NCI-H187 treated with DMSO at 0.1 percent for 48 hours (cell line): ENCODE results near the gene ZCCHC14.
"Not testable (repeated sequence)": the region's sequence is repeated elsewhere in the genome, so short reads cannot be mapped to it uniquely, and the experiment has no call there.

Source experiments
- DNase-seq: peaks from one replicate; lab custom pipeline; 2025; lab: John Stamatoyannopoulos, UW

The ZCCHC14 gene

DNA sequence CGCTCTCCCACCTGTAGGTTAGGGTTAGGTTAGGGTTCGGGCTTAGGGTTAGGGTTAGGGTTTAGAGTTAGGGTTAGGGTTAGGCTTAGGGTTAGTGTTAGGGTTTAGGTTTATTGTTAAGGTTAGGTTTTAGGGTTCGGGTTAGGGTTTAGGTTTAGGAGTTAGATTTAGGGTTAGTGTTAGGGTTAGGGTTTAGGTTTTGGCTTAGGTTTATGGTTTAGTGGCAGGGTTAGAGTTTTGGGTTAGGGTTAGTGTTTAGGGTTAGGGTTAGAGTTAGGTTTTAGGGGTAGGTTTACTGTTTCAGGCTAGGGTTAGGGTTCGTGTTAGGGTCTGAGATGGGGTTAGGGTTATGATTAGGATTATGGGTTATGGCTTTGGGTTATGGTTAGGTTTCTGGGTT is 31.6 kb upstream of the ZCCHC14 start:
- DNase-seq: no peak

DNA sequence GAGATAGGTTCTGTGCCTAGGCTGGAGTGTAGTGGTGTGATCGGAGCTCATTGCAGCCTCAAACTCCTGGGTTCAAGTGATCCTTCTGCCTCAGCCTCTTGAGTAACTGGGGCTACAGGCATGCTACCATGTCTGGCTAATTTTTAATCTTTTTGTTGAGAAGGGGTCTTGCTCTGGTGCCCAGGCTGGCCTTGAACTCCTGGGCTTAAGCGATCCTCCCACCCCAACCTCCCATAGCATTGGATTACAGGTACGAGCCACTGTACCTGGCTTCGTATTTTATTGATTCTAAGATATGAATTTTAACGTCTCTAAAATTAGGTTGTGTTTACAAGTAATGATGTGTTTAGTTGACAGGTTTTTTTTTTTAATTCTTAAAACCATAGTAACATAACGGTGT is 30.8 kb upstream of the ZCCHC14 start:
- DNase-seq: not testable (repeated sequence)

DNA sequence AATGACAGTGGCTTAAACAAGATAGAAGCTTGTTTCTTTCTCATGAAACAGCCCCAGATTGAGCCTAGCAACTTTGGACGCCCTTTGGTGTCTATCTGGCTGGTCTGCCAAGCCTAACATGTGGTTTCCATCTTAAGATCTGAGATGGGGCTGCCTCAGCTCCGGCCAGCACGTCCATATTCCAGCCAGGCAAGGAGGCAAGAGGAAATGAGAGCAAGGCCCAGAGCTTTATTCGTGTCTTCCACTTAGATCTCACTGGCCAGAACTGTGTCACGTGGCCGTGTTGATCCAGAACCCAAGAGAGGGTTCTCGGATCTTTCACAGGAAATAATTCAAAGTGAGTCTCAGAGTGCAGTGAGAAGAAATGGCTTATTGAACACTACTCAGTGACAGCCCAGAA is 28.9 kb upstream of the ZCCHC14 start:
- DNase-seq: not testable (repeated sequence)

DNA sequence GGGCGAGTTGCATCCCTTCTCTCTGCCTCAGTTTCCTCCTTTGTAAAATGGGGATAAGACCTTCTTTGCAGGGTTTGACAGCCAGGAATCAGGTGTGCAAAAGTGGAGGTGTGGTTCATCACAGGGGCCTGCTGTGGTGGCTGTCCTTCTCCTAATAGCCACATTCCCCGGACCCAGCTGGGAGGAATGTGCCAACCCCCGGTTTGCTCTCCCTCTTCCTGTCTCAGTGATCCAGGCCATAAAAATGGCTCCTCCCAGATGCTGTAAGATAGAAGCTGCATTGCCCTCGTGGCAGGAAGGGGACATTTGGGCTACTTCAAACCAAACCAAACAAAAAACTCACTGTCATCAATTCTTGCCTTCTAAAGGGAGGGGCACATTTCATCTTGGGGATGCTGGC is 26.3 kb upstream of the ZCCHC14 start:
- DNase-seq: not testable (repeated sequence)

DNA sequence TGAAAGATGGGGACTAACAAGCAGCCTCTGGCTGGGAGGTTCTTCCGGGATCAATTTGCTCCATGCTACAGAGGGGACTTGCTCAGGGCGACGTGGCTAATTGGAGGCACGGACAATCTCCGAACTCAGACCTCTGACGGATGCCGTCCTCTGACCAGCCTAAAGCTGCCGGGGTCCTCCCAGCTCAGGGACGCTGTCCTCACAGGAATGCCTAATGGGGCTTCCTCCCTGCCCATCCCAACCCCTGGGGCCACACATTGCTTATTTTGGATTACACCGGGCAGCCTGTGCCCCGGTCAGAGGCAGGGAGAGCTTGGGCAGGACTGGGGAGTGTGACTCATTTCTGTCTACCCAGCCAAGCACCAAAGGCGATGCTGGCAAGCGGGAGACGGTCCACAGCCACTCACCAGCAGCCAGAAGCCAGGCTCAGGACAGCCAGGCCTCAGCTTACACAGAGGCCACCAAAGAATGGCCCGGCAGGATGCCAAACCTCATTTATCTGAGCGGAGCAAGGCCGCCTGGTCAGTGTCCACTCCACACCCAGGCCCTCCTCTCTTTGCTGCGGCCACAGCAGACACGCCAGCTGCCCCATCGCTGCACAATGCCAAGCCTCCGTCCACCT is 25.7 kb upstream of the ZCCHC14 start:
- not testable (repeated sequence) for DNase-seq

DNA sequence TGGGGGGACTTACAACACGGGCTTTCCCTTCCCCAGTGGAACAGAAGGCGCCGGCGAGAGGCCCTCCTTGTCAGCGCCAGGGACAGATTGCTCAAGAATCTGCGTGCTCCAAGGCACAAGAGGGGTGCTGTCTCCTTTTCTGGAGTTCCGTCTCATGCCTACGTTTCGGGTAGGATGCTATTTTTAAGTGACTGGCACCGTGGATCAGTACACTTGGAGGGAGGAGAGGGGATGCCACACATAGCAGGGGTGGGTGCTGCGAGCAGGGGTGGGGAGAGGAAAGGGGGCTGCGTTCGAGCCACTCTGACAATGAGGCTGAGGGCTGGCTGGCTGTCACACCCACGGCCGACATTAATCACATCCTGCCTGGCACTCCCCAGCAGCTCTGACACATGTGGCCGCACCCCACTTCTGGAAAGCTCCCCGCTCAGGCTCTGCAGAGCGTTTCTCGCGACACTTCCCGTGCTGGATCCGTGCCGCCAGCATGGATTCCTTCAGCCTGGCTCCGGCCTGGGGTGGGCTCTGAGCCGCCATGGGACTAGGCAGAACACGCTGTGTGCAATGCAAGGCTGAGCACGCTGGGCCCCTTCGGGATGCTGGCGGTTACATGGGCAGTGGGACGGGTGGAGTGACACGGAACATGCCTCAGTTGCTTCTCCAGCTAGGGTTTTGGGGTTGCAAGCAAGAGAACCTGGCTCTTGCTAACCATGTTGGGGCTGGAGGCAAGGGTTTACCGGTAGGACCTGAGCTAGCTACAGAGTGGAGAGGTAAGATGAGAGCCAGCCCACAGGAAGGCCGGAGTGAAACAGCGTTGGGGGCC is 25.0 kb upstream of the ZCCHC14 start:
- not testable (repeated sequence) for DNase-seq

DNA sequence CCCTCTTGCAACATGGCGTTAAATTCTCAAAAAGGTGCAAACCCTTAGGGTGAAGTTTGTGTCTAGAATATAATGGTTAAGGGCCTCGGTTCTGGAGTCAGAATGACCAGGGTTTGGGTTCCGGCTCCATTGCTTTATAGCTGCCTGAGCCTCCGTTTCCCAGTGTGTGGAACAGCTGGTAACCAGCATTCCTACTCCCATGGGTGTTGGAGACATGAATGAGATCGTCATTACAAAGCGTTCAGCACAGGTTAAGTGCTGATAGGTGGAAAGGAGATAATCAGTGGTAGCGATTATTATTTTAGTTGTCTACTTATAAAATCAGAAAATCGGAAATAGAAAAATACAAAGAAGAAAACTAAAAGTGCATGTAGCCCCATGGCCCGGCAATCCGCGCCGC is 23.5 kb upstream of the ZCCHC14 start:
- no peak for DNase-seq

DNA sequence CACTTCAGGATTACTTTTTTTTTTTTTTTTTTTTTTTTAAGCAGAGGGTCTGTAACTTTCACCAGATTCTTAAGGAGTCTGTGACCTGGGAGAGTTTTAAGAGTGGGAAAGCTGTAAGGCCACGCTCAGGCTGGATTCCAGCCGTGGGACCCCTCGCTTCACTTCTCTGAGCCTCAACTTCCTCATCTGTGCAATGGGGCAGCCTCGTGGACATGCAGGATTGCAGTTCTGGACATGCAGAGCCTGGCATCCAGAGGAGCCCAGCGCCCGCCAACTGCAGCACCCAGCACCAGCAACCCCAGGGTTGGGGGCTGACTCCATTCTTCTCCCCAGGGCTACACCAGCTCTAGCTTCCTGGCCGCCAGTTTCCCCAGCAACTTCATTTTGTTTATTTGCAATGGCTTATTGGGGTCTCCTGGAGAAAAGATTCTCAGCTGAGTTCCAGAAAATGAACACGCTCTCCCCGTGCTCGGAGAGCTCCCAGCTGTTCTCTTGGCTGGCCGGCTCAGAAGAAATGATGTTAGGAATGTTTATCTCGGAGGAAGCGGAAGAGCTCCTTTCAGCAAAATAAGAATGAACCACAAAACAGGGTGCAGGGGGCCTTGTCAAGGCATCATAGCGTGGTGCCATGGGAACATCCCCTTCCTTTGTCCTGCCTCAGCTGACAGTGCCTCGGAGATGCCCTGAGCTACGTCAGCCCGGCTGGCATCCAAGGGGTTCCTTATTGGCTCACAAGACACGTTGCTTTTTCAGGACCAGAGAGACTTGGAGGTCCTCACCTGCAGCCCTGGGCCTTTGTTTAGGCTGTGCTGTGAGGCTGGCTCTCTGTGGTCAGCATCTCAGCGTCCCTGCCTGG is 22.9 kb upstream of the ZCCHC14 start:
- no peak for DNase-seq

DNA sequence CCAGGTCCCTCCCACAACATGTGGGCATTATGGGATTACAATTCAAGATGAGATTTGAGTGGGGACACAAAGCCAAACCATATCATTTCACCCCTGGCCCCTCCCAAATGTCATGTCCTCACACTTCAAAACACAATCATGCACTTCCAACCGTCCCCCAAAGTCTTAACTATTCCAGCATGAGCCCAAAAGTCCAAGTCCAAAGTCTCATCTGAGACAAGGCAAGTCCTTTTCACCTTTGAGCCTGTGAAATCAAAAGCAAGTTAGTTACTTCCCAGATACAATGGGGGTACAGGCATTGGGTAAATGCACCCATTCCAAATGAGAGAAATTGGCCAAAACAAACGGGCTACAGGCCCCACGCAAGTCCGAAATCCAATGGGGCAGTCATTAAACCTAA is 17.0 kb upstream of the ZCCHC14 start:
- not testable (repeated sequence) for DNase-seq

DNA sequence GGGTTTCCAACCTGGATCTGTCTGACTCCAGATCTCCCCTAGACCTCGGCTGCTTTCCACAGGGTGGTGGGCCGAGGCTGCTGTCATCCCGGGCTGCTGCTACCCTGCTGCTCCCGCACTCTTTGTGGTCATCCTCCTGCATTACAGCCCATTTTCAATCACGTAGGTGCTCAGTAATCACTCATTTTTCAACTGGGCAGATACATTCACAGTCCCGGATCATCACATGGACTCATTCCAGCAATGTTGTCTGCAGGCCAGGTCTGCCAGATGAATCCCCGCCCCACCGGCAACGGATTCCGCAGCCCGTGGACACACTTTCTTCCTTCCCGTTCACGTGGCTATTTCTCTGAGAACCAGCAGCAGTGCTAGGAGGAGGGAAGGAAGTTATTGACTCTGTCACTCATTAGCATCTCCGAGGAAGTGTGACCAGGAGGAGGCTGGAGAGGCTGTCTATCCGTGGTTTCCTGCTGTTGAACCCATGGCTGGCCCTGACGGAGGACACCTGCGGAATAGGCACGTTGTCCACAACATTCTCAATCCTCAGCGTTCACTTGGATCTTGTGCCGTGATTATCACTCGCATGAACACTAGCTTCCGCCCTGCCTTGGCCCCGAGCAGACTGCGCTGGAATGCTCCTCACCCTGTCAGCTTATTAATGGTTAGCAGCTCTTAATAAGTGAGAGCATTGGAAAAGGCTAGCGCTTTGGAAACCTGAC is 14.7 kb upstream of the ZCCHC14 start:
- no peak for DNase-seq

DNA sequence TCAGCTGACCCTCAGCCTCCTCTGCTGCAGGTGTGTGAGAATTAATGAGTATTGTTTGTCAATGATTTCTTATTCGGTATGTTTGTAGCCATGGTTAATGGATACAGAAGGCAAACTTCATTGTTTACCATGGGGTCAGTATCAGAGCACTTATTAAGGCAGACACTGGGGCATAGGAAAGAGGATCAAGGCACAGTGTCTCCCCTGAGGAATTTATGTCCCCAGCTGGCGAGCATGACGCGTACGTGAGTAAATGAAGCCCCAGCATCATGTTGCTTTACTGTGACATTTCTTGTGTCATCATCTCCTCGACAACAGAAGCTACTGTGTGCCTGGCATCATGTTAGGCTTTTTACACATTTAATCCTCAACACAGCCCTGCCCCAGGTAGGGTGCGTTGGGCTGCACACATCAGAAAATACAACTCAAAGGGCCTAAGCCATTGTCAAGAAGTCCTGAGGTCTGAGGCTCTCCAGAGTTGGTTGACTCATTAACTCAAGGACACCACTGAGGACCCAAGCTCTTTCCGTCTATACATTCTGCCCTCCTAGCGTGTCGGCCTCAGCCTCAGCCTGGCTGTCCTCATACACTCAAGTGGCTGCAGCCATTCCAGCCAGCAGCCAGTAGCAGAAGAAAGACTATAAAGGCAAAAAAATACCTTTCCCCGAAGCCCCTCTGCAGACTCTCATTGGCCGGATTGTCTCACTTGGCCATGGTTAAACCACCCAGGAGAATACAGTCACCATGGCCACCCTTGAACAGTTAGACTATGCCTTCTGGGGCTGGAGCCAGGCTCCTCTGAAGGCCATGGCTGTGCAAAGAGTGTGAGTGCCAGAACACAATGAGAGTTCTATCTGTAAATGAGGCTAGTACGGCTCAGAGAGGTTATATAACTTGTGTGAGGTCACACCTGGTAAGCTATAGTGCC is 13.9 kb upstream of the ZCCHC14 start:
- DNase-seq: no peak

DNA sequence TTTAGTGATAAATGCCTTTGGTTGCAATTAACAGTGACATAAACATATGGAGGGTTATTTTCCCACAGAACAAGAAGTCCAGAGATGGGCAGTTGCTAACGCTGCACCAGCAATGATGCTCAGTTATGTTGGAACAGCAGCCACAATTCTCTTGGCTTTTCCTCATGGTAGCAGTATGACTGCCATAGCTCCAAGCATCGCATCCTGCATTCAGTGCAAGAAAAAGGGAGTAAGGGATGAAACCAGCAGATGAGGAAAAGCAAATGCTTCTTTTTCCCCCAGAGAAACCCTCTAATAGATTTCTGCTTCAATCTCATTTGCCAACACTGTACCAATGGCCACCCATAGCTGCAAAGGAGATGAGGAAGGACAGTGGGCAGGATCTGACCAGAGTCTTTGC is 13.0 kb upstream of the ZCCHC14 start:
- DNase-seq: no peak

DNA sequence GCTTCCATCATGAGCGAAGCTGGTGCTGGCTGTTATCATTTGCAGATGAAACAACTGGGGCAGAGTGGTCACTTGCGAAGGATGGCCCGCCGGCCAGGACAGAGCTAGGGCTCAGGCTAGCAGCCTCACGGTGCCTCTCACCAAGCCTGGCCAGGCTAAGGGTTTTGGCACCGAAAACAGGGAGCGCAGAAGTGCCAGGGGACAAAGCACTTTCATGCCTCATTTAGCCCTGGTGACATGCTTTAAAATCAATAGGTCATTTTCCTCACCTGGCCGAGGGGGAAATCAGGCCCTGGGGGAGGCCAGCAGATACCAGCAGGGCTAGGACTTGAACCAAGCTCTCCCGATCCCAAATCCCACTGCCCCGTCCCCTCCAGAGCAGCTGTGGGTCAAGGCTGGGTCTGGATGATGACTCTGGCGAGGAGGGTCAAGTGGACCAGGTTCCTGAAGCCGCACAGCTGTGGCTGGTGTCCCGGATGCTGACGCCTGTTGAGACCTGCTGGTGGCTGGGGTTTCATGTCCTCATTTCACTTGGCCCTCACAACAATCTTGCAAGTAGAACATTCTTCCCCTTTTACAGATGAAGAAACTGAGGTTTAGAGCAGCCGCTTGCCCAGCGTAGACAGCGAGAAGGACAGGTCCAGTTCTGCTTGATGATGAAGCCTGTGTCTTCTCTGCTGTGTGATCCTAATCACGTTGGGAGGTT is 10.6 kb upstream of the ZCCHC14 start:
- not testable (repeated sequence) for DNase-seq

DNA sequence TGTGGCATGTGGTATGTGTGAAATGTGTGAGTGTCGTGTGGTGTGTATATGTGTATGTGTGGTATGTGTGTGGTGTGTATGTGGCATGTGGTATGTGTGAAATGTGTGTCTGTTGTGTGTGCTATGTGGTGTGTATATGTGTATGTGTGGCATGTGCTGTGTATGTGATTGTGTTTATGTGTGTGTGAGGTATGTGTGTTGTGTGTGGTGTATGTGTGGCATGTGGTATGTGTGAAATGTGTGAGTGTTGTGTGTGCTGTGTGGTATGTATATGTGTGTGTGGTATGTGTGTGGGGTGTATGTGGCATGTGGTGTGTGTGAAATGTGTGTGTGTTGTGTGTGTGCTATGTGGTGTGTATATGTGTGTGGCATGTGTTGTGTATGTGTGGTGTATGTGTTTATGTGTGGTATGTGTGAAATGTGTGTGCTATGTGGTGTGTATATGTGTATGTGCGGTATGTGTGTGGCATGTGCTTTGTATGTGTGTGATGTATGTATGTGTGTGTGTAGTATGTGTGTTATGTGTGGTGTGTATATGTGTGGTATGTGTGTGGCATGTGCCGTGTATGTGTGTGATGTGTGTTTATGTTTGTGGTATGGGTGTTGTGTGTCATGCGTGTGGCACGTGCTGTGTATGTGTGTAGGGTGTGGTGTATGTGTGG is 9.6 kb upstream of the ZCCHC14 start:
- no peak for DNase-seq

DNA sequence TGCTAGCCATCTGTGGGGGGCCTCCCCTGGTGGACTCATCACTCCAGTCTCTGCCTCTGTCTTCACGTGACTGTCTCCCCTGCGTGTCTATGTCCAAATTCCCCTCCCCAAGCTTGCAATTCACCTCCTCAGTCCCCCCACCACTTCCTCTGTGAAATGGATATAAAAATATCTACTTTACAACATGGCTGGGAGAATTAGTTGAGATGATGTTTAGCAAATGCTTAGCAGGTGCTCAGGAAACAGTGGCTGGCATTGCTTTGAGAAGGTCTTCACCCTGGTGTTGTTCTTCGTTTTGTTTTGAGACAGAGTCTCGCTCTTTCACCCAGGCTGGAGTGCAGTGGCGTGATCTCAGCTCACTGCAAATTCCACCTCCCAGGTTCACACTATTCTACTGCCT is 8.3 kb upstream of the ZCCHC14 start:
- DNase-seq: no peak

DNA sequence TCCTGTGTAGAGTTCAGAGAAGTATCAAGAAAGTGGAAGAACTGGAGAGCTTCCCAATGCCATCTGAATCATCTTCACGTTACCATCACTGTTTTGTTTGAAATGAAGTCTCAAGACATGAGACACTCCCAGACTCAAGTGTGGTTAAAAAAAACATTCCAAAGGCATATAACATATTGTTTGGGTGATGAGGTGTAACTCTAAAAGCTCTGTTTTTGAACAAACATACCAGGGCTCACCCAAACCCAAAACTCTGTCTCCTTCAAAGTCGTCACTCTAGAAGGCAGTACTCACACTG is 6.3 kb upstream of the ZCCHC14 start:
- DNase-seq: no peak

DNA sequence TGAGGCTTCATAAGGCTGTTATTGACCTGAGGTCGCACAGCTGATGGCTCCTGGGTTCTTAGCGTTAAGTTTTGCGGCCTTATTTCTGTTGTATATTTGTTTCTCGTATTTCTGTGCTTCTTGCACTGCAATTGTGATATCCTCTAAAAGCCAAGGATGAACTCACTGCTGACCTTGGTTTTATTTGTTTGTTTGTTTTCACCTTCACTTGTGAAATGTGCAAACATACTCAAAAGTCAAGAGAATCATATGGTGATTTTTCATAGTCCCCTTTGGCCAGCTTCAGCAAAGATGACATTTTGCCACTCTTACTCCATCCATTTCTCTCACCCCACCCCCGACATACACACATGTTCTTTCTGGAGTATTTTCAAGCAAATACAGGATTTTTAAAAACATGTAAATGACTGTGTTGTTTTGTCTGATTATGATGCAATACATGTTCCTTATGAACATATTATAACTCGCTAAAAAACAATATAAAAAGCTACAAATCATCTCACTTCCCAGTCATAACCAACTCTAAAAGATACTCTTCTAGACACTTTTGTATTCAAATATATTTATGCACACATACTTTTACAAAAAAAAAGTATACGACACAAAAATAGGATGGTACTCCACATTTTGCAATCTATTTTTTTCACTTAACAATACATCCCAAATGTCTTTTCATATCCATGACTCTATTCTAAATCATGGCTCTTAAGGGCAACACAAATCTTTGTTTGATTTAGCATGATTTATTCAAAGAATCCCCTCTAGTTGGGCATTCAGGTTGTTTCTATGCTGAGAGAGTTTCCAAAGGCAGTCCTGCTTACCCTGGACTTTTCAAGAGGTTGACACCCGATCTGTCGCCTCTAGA is 5.7 kb upstream of the ZCCHC14 start:
- no peak for DNase-seq

DNA sequence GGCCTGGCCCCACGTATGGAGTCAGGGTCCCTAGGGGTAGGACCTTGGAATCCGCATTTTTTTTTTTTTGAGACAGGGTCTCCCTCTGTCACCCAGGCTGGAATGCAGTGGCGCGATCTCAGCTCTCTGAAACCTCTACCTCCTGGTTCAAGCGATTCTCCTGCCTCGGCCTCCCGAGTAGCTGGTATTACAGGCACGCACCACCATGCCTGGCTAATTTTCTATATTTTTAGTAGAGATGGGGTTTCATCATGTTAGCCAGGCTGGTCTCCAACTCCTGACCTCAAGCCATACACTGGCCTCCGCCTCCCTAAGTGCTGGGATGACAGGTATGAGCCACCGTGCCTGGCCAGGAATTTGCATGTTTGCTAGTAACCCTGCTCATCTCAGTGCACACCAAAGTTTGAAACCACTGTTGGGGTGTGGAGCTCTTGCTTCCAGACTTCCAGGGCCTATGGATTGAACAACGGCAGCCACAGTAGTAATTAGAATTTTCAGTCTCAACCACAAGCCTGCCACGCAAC is 5.0 kb upstream of the ZCCHC14 start:
- not testable (repeated sequence) for DNase-seq
